Measurements from ENCODE around the gene DUSP5.

- TF ChIP-seq CTCF (IDR thresholded peaks at IDR 0.05) (no peak), POLR2A (IDR thresholded peaks at IDR 0.05) (no peak)
Observed at GRCh38 chr10:110510086-110510485, 12.4 kb downstream of the DUSP5 start.

All from uterus (tissue), 2 donors.